ENCODE data around the gene TANK.

The TANK gene

GRCh38 chr2:161239326-161240109 is 79.3 kb downstream of the TANK start:
- TF ChIP-seq, protein P1, sequence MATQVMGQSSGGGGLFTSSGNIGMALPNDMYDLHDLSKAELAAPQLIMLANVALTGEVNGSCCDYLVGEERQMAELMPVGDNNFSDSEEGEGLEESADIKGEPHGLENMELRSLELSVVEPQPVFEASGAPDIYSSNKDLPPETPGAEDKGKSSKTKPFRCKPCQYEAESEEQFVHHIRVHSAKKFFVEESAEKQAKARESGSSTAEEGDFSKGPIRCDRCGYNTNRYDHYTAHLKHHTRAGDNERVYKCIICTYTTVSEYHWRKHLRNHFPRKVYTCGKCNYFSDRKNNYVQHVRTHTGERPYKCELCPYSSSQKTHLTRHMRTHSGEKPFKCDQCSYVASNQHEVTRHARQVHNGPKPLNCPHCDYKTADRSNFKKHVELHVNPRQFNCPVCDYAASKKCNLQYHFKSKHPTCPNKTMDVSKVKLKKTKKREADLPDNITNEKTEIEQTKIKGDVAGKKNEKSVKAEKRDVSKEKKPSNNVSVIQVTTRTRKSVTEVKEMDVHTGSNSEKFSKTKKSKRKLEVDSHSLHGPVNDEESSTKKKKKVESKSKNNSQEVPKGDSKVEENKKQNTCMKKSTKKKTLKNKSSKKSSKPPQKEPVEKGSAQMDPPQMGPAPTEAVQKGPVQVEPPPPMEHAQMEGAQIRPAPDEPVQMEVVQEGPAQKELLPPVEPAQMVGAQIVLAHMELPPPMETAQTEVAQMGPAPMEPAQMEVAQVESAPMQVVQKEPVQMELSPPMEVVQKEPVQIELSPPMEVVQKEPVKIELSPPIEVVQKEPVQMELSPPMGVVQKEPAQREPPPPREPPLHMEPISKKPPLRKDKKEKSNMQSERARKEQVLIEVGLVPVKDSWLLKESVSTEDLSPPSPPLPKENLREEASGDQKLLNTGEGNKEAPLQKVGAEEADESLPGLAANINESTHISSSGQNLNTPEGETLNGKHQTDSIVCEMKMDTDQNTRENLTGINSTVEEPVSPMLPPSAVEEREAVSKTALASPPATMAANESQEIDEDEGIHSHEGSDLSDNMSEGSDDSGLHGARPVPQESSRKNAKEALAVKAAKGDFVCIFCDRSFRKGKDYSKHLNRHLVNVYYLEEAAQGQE (IDR thresholded peaks at IDR 0.05; ENCODE audit: insufficient read depth in 1 of 2, low read depth in 2 of 2, low read length in 2 of 2) = no peak
- TF ChIP-seq TAF1 (IDR thresholded peaks at IDR 0.05; ENCODE audit: borderline replicate concordance, insufficient read depth, low read length) (no peak), SIN3A (IDR thresholded peaks at IDR 0.05; ENCODE audit: borderline replicate concordance, insufficient read depth, low read length) (no peak), POLR2AphosphoS5 (IDR thresholded peaks at IDR 0.05; ENCODE audit: low read depth, low read length) (no peak), FOXP2 (optimal IDR thresholded peaks at IDR 0.05; ENCODE audit: borderline replicate concordance, extremely low read depth, extremely low read length, insufficient read depth) (no peak)

DNA sequence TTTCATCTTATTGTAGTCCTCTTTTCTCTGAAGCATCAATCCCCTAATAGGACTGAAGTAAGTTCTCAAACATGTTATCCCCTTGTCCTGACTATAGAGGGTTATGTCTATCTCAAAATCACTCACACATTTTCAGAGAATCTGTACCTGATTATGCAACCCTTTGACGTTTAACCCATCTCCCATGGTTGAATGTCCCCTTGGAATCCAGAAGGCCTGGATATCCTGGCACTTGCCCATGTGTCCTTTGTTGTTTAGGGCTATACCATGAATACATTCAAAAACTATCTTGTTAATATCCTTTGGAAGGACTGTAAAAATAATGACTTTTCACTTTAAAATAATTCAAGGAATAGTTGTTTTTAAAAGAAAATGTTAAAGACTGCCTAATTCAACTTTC is 81.7 kb downstream of the TANK start:
- no peak for TF ChIP-seq FOXP2 (optimal IDR thresholded peaks at IDR 0.05; ENCODE audit: borderline replicate concordance, extremely low read depth, extremely low read length, insufficient read depth)
- TF ChIP-seq POLR2AphosphoS5 (IDR thresholded peaks at IDR 0.05; ENCODE audit: low read depth, low read length) = no peak
- TF ChIP-seq SIN3A (IDR thresholded peaks at IDR 0.05; ENCODE audit: borderline replicate concordance, insufficient read depth, low read length) = no peak

- TF ChIP-seq TAF1 (IDR thresholded peaks at IDR 0.05; ENCODE audit: borderline replicate concordance, insufficient read depth, low read length) (no peak), FOXP2 (optimal IDR thresholded peaks at IDR 0.05; ENCODE audit: borderline replicate concordance, extremely low read depth, extremely low read length, insufficient read depth) (no peak), POLR2AphosphoS5 (IDR thresholded peaks at IDR 0.05; ENCODE audit: low read depth, low read length) (no peak), SIN3A (IDR thresholded peaks at IDR 0.05; ENCODE audit: borderline replicate concordance, insufficient read depth, low read length) (no peak)
- TF ChIP-seq, protein P1 (IDR thresholded peaks at IDR 0.05; ENCODE audit: insufficient read depth in 1 of 2, low read depth in 2 of 2, low read length in 2 of 2) = no peak
Measured at GRCh38 chr2:161243312-161243711, 83.1 kb downstream of the TANK start.

GRCh38 chr2:161243905-161244304 is 83.7 kb downstream of the TANK start:
- TF ChIP-seq, protein P1 (IDR thresholded peaks at IDR 0.05; ENCODE audit: insufficient read depth in 1 of 2, low read depth in 2 of 2, low read length in 2 of 2) = no peak
- TF ChIP-seq FOXP2 (optimal IDR thresholded peaks at IDR 0.05; ENCODE audit: borderline replicate concordance, extremely low read depth, extremely low read length, insufficient read depth) (no peak), SIN3A (IDR thresholded peaks at IDR 0.05; ENCODE audit: borderline replicate concordance, insufficient read depth, low read length) (no peak), POLR2AphosphoS5 (IDR thresholded peaks at IDR 0.05; ENCODE audit: low read depth, low read length) (no peak), TAF1 (IDR thresholded peaks at IDR 0.05; ENCODE audit: borderline replicate concordance, insufficient read depth, low read length) (no peak)

GRCh38 chr2:161245261-161245553 is 85.0 kb downstream of the TANK start:
- TF ChIP-seq SIN3A (IDR thresholded peaks at IDR 0.05; ENCODE audit: borderline replicate concordance, insufficient read depth, low read length) = no peak
- TF ChIP-seq, protein P1 (IDR thresholded peaks at IDR 0.05; ENCODE audit: insufficient read depth in 1 of 2, low read depth in 2 of 2, low read length in 2 of 2) = no peak
- TF ChIP-seq POLR2AphosphoS5 (IDR thresholded peaks at IDR 0.05; ENCODE audit: low read depth, low read length) = no peak
- TF ChIP-seq FOXP2 (optimal IDR thresholded peaks at IDR 0.05; ENCODE audit: borderline replicate concordance, extremely low read depth, extremely low read length, insufficient read depth) = no peak
- TF ChIP-seq TAF1 (IDR thresholded peaks at IDR 0.05; ENCODE audit: borderline replicate concordance, insufficient read depth, low read length) = no peak

Data from PFSK-1 (cell line).